GM12892 (cell line): ENCODE results near the gene CPA2. TPM values are rescaled to one million over a fixed set of nuclear protein-coding genes. Genes with fewer than 3 reads are reported as not detected.
"Not testable (repeated sequence)": the region's sequence is repeated elsewhere in the genome, so short reads cannot be mapped to it uniquely, and the experiment has no call there.

Experiments
- DNase-seq: peaks from one replicate; pipeline ENCODE4 v3.0.0; 2011; ENCODE audit not compliant: insufficient read length
- FAIRE-seq: peaks from 2 replicates; lab custom pipeline; 2011; peaks lifted over from hg19 to GRCh38; lab: Jason Lieb, UNC
- POLR2A ChIP-seq: IDR thresholded peaks from 2 replicates; pipeline ENCODE4 v1.6.1; 2011; ENCODE audit warnings: low read depth, low read length, control low read depth
- POLR2AphosphoS5 ChIP-seq: IDR thresholded peaks from 2 replicates; pipeline ENCODE4 v1.6.1; 2011; ENCODE audit warnings: low read depth, low read length, control low read depth
- TAF1 ChIP-seq: IDR thresholded peaks from 2 replicates; pipeline ENCODE4 v1.6.1; 2011; ENCODE audit warnings: low read depth, mild to moderate bottlenecking, control low read depth, low read length, borderline replicate concordance
- polyA plus RNA-seq: library from polyadenylated mRNA; unstranded; fragments of >200 nt; gene quantifications from one replicate; pipeline ENCODE4 v1.2.1, GENCODE V29; 2012; ENCODE audit warnings: missing spikeins, inconsistent platforms; ENCODE audit not compliant: missing spikeins

Gene CPA2
- 0.76 TPM for polyA plus RNA-seq

DNA sequence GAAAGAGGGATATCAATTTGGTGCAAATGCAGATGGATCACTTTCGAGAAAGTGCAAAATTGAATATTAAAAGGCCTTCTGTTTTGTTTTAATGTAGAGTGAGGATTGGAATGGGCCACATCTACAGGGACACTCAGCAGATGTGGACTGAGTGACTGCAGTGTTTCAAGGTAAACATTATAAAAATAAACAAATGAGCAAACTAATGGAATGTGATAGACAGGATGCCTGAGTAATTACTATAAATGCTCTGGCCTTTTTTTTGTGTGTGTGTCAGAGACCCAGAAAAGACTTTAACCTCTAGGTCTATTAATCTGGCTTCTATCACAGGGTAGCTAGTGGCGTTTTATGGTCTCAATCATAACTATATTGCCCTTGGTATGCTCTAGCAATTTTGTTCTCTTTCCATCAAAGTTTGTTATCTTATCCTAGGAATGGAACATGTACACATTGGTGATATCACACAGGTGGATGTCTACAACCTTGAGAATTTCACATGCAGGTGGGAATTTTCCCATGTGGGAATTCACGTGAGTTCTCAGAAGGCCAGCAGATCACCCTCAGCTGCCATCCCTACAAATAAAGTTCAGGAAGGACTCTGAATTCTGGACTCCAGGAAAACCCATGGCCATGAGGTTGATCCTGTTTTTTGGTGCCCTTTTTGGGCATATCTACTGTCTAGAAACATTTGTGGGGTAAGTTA is at the start of gene CPA2:
CPA2 (plus strand) TSS at position 606 of the 703 bp plus-strand sequence; CDS start at position 625, 19 bp downstream.
- DNase-seq (no peak), FAIRE-seq (peak; percentile 30)

DNA sequence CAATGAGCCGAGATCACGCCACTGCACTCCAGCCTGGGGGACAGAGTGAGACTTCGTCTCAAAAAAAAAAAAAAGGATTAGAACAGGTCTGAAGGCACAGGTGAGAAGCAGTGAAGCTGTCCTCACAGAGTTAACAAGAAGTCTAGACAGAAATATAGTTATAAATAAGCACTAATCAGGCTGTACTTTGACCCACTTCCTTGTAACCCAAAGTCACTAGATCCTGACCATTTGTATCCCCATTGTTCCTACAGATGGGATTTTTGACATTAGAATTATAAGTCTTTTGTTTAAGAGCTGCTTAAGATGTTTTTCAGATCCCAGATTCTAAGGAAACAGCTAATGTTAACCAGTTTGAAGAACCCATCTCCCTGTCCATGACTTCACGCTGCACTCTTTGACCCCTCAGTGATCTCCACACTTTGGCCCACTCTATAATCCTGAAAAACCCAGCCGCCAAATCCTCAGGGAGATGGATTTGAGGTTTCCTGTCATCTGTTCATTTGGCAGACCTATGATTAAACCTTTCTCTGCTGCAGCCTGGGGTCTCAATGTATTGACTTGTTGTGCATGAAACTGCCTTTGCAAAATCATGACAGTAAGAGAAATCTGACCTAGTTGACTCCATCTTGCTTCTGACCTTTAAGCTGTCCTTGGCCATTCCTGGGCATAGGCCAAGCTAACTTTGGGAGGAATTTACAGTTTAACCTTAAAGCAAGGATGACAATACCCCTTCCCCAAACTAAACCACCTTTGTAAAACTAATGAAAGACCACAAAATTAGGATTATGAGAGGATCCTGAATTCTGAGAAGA is 47.6 kb upstream of the CPA2 start:
- no peak for TF ChIP-seq POLR2AphosphoS5
- no peak for TF ChIP-seq TAF1
- DNase-seq (no peak), FAIRE-seq (no peak)

More for the DNA sequence above, at the start of gene CPA2:
- TF ChIP-seq POLR2AphosphoS5 (no peak), TAF1 (no peak), POLR2A (no peak)

DNA sequence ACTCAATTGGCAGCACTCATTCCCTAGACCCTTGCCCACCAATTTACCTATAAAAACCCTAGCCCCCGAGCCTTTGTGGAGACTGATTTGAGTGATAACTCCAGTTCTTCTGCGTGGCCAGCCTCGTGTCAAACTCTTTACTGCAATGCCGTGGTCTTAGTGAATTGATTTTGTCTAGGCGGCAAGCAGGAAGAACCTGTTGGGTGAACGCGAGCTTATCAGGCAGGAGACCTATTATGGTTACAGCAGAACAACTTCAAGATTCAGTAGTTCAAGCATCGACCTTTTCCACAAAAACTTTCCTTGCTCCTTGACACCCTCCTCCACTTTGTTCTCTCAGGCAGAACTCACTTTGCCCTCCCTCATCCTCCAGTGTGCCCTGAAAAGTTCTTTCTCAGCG is 46.8 kb upstream of the CPA2 start:
- FAIRE-seq (no peak), DNase-seq (no peak)
- TF ChIP-seq TAF1 (no peak), POLR2AphosphoS5 (no peak), POLR2A (no peak)

DNA sequence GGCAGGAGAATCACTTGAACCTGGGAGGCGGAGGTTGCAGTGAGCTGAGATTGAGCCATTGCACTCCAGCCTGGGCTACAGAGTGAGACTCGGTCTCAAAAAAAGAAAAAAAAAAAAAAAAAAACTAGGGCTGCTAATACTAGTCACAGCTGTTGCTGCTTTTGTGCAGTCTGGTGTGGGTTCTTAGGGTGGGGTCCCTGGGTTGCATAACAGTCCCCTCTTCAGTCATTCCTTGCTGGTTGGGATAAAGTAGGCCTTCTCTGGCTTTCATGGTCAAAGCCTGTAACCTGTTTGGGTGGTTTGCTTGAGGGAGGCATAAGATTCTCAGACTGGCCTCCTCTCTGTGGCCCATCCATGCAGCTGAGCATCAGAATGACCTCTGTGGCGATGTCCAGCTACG is 44.9 kb upstream of the CPA2 start:
- FAIRE-seq (no peak), DNase-seq (no peak)
- TF ChIP-seq TAF1, result no peak
- no peak for TF ChIP-seq POLR2A
- no peak for TF ChIP-seq POLR2AphosphoS5

DNA sequence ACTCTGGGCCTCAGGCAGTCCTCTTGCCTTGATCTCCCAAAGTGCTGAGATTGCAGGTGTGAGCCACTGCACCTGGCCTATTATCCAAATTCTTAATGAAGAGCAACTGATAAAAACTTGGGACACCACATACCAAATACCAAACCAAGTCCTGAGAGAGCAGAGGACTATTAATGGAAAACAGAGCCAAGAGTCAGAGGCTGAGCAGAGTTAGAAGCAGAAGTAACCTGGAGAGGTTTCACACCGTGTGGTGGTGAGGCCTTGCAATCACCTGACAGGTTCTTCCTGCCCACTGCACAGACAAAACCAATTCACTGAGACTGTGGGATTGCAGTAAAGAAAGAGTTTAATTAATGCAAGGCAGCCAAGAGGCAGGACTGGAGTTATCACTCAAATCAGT is 43.0 kb upstream of the CPA2 start:
- FAIRE-seq, result no peak
- no peak for DNase-seq
- TF ChIP-seq POLR2A (no peak), POLR2AphosphoS5 (no peak), TAF1 (no peak)

DNA sequence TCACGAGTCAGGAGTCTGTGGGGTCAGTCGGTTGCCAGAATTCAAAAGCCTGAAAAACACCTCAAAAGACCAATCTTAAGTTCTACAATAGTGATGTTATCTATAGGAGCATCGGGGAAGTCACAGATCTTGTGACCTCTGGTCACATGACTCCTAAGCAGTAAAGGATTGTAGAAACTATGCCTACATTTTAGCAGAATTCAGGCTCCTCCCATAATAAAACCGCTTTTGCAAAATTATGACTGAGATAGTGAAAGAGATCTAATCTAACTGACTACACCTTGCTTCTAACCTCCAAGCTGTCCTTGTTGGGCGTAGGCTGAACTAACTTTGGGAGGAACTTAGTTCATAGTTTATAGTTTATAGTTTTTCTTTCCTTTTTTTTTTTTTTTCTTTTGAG is 42.5 kb upstream of the CPA2 start:
- TF ChIP-seq TAF1 (no peak), POLR2A (no peak), POLR2AphosphoS5 (no peak)
- DNase-seq (no peak), FAIRE-seq (no peak)

DNA sequence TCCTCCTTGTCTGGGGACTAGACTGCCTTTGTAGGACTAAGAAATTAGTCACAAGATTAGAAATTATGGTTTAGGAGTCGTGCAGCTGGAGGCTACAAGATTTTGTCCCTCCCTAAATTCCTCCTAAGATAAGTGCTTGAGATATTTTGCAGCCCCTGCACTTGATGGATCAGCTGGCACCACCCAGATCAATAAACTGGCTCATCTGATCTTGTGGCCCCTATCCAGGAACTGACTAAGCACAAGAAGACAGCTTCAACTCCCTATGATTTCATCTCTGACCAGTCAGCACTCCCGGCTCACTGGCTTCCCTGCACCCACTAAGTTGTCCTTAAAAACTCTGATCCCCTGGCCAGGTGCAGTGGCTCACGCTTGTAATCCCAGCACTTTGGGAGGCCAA is 41.7 kb upstream of the CPA2 start:
- DNase-seq, FAIRE-seq: not testable (repeated sequence)

DNA sequence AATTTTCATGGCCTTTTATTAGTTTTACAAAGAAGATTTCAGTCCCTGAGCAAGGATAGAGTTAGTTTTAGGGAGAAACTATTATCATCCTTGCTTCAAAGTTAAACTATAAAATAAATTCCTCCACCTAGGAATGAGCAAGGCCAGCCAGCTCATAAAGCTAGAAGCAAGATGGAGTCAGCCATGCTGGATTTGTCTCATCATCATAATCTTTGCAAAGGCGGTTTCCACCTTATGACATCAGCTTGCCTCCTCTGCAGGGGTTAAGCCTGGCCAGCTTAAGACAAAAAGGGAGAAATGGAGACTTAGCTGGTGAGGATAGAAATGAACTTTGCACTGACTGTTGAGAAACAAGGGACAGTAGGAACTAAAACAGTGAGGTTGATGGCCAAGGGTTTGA is 40.3 kb upstream of the CPA2 start:
- DNase-seq (no peak), FAIRE-seq (no peak)
- no peak for TF ChIP-seq POLR2AphosphoS5
- no peak for TF ChIP-seq POLR2A
- no peak for TF ChIP-seq TAF1

DNA sequence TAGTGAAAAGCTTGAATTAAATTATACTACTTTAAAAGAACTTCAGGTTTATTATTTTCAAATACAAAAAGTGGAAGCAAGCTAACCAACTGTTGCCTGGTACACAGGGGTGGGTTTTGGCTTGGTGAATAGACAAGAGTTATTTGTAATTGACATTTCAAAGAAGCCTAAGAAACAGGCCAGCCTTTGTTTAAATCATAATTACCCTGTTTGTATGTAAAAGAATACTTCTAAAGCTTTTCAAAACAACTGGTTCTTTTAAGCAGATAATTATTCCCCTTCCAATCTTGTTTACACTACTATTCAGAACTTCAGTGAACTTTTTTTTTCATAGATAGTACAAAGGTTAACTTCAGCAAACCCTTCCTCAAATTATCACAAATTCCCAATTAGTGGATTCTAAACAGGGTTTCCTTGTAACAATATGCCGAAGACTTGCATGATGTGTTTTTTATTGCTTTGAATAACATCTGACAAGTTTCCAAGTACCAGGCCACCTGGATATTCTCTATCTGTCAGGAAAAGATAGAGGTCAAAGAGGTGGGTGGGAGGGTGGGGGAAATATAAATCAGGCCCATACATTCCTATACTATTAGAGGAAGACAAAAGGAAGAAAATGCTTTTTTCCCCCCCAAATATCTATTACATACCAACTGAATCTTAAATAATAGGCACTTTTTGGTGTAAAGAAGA is 38.6 kb upstream of the CPA2 start:
- DNase-seq (no peak), FAIRE-seq (no peak)
- no peak for TF ChIP-seq POLR2A
- no peak for TF ChIP-seq TAF1
- no peak for TF ChIP-seq POLR2AphosphoS5

DNA sequence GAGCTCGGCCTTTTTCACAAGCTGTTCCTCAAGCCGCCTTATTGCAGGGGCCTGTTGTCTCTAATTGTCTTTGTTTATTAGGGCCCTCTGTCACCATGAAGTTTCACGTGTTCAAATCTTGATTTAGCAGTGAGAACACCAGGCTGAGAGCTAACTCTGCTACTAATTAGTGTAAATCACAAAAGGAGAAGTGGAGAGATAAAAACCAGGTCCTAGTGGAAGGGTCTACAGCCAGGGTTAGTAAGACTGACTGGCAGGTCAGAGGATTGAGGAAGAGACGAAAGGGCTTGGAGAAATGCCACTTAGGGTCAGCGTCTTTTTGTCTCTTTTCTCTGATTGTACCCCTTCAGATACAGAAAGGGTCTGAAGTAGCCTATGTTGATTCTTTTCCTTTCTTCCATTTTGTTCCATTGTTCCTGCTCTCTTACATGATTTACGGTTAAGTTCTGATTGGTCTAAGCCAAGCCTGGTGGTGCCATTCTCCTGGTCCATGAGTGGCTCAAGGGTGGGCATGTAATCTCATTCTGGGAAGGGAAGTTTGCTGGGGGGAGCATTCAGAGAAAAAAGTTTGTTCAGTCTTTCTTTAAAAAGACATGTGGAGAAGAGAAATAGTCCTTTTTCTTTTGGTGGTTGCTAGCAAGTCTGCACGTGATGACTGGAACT is 37.7 kb upstream of the CPA2 start:
- TF ChIP-seq POLR2AphosphoS5 (no peak), TAF1 (no peak), POLR2A (no peak)
- FAIRE-seq (no peak), DNase-seq (no peak)

DNA sequence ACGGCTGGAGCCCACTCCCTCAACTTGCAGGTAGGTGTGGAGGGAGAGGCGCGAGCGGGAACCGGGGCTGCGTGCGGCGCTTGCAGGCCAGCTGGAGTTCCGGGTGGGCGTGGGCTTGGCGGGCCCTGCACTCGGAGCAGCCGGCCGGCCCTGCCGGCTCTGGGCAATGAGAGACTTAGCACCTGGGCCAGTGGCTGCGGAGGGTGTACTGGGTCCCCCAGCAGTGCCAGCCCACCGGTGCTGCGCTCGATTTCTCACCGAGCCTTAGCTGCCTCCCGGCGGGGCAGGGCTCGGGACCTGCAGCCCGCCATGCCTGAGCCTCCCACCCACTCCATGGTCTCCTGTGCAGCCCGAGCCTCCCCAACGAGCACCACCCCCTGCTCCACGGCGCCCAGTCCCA is 36.7 kb upstream of the CPA2 start:
- FAIRE-seq, DNase-seq: not testable (repeated sequence)

DNA sequence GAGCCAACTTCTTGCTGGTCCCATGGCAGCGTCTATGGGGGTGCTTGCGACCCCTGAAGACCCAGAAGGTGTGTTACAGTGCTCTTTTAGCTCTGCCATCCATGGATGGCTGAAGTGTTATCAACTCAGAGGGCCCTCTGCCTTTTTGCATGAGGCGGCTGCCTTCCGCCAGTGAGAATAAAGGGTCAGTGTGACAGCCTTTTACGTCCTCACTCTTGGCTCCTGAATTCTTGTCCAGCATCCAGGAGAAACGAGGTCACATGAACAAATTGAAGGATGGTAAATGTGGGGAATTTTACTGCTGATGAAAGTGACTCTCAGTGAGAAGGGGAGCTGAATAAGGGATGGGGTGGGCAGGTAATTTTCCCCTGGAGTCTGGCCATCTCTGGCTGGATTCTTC is 34.9 kb upstream of the CPA2 start:
- FAIRE-seq (no peak), DNase-seq (no peak)
- TF ChIP-seq POLR2A (no peak), TAF1 (no peak), POLR2AphosphoS5 (no peak)
